SK-MEL-5 (cell line): Measurements from ENCODE around the gene IRF4. TPM values are rescaled to one million over a fixed set of nuclear protein-coding genes. Genes with fewer than 3 reads are reported as not detected.
"Not testable (repeated sequence)": the region's sequence is repeated elsewhere in the genome, so short reads cannot be mapped to it uniquely, and the experiment has no call there.

Experiments used
- DNase-seq: peaks from one replicate; pipeline ENCODE4 v3.0.0-alpha.2; 2016; ENCODE audit warnings: low read depth, low spot score
- in situ Hi-C: cut with HindIII; loops from 2 replicates; pipeline ENCODE4 v1.10.0; 2016; ENCODE audit warnings: low sequenced_read_pairs, high pct_unique_total_duplicates, low pct_unique_long_range_greater_than_20kb
- total RNA-seq: library from RNA; depleted of rRNA; stranded (reverse); fragments of >200 nt; shearing (Covaris generic); gene quantifications from 2 replicates; pipeline ENCODE4 v1.2.3, GENCODE V29; 2014

IRF4 gene
- total RNA-seq, 1 experiment from 2014 or later = 76.9 TPM

DNA sequence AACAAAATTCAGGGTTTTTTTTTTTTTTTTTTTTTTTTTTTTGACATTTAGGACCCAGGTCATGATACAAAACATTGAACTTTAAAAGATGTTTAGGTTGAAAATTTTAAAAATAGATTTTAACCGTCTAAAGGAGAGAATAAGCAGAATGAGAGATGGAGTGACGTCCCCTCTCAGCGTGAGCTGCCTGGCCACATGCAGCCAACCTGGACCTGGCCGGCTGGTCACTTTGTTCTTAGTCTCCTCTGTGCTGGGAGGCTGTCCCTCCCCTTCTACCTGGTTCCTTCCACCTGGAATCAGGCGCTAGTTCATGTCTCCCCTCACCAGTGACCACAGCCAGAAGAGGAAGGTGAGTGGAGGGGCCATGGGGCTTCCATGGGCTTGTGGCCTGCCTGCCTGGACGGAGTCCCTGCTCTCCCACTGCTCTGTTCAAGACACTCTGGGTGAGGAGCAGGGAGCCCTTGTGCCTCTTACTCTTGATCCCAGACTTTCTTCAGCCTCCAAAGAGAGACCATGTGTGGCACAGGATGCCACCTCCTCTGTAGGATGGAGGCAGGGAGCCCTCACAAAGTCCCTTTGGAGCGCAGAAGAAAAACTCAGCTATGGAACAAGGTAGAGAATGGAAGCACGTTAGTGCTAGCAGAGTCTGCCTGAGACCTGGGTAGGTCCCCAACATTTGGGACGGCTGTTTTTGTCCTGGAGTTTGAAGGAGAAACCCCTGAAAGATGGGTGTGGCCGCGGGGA is 31.7 kb downstream of the IRF4 start:
- no peak for DNase-seq
- in situ Hi-C loops = no loop called here

DNA sequence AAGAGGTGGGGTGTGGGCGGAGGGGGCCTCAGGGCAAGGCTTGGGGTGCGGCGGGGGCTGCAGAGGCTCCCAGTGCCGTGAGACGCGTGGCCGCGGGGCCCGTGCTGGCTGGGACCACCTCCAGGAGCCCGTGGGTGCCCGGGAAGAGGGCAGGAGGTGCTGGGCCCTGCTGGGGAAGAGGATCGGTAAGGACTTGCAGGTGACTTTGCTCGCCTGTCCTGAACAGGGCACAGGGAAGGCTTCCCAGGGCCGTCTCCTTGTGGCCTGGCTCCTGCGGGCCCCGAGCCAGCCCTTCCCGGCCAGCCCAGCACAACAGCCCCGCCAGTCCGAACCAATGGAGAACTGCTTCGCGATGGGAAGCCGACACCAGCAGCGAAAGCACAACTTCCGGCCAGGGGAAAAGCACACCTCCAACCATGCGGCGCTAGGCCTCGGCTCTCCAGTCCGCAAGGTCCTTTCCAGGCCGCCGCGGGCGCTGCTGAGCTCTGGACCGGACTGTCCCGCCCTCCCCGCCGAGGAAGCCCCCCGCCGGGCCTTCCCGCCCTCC is 32.3 kb downstream of the IRF4 start:
- in situ Hi-C loops = no loop called here
- DNase-seq = no peak

DNA sequence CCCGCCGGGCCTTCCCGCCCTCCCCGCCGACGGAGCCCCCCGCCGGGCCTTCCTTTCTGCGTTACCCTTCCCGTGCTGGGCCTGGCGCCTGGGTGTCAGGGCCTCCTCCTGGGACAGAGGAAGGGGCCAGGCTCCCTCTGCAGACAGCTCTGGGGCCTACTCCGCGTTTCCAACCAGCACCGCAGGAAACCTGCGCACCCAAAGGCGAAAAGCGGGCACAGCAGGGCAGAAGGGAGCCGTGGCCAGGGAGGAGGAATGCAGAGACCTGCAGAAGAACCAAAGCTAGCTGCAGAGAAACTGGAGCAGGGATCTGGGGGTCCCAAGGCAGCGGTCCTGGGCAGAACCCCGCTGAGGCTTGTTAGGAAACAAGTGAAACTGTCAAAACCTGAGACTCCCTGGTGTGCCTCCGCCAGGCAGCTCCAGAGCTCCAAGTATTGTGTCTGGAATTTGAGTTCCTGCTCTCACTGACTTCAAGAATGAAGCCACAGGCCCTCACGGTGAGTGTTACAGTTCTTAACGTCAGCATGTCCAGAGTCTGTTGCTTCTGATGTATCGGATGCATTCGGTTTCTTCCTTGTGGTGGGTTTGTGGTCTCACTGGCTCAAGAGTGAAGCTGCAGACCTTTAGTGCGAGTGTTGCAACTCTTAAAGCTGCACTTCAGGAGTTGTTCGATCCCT is 33.3 kb downstream of the IRF4 start:
- DNase-seq = no peak
- in situ Hi-C loops = no loop called here

DNA sequence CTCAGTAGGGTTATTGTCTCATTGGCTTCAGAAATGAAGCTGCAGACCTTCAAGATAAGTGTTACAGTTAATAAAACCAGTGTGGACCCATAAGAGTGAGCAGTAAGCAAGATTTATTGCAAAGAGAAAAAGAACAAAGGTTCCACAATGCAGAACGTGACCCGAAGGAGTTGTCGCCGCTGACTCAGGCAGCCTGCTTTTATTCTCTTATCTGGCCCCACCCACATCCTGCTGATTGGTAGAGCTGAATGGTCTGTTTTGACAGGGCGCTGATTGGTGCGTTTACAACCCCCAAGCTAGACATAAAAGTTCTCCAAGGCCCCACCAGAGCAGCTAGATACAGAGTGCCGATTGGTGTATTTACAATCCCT is 33.9 kb downstream of the IRF4 start:
- in situ Hi-C loops, DNase-seq: not testable (repeated sequence)

DNA sequence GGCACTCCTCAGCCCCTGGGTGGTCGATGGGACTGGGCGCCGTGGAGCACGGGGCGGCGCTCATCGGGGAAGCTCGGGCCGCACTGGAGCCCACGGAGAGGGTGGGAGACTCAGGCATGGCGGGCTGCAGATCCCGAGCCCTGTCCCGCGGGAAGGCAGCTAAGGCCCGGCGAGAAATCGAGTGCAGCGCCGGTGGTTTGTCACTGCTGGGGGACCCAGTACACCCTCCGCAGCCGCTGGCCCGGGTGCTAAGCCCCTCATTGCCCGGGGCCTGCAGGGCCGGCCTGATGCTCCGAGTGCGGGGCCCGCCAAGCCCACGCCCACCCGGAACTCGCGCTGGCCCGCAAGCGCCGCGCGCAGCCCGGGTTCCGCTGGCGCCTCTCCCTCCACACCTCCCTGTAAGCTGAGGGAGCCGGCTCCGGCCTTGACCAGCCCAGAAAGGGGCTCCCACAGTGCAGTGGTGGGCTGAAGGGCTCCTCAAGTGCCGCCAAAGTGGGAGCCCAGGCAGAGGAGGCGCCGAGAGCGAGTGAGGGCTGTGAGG is 34.7 kb downstream of the IRF4 start:
- in situ Hi-C loops, DNase-seq: not testable (repeated sequence)

DNA sequence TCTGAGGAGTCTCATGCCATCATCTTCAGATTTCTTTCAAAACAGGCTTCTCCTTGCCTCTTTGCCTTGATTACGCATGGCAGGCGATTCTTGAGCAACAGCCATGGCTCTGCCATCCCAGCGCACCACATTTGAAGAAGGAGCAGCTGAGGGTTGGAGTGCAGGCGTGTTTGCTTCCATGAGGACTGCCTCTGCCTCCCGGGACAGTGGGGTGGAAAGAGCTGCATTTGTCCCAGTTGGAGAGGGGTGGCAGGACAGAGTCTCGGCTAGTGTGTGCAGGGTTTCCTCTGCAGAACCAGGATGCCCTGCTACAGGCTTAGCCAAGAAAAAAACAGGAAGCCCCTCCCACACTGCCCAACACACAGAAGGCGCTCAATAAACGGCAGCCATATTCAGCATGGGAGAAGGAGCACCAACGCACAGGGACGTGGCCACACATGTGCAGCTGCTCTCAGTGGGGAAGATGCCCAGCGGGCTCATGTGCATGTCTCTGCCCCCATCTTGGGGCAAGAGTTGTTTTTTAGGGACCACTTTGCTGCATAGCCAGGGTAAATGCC is 36.6 kb downstream of the IRF4 start:
- no peak for DNase-seq
- in situ Hi-C loops = no loop called here

DNA sequence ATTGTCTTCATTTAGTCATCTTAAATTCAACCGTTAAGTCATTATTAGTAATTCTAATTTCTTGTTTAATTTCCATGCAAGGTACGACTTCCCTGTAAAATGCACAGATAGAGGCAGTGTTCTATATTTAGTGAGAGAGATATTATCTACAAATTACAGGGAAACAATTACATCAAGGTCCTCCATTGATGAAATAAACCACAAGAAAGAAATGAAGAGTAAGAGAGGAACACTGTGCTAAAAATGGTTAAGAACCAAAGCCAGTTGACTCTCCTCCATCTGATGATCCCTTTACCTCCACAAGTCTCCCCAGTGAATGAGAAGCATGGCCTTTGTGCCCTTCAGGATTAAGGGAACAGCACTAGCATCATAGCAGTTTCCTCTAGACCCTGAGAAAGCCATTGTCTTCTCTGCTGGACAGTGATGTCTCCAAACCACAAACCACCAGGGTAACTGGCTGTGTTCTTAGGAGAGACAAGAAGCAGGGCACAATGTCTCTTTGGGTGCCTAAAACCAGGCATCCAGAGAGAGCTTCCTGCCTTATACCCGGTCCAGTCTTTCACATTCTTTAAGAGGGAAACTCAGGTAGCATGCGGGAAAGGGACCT is 38.1 kb downstream of the IRF4 start:
- in situ Hi-C loops = no loop called here

DNA sequence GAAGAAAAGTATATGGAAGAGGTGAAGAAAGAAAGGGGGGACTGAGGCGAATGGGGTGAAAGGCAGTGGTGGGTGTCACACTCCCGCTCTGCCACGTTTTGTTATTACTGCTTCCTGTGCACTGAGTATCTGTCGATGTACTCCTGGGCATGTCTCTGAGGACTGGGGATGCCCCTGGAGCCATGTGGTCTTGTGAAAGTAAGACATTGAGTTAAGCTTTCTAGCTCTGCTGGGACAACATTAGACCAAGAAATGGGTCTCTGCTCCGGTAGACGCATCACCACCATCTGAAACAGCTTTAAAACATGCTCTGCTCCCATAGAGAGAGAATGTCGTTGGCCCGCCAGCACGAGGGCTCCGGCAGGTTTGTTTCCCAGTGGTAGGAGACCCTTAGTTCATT is 40.0 kb downstream of the IRF4 start:
- in situ Hi-C loops = no loop called here
- DNase-seq = no peak

More for the DNA sequence above, 38.1 kb downstream of the IRF4 start:
- DNase-seq = no peak

DNA sequence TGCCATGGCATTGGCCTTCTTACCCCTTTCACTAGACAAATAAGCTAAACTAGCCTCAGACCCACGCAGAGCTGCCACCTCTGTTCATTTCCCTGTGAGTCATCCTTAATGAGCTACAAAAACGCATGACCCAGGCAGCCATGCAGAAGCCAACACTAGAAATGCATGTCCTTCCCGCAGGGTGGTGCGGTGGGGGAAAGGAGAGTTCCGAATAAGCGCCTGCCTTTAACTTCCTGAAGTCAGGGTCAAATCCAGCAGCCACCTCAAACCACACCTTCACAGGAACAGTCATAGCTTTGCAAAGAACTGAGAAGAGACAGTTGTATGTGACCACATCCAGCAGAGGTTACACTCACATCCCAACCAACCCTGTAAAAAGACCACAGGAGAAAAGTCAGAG is 40.4 kb downstream of the IRF4 start:
- DNase-seq = no peak

DNA sequence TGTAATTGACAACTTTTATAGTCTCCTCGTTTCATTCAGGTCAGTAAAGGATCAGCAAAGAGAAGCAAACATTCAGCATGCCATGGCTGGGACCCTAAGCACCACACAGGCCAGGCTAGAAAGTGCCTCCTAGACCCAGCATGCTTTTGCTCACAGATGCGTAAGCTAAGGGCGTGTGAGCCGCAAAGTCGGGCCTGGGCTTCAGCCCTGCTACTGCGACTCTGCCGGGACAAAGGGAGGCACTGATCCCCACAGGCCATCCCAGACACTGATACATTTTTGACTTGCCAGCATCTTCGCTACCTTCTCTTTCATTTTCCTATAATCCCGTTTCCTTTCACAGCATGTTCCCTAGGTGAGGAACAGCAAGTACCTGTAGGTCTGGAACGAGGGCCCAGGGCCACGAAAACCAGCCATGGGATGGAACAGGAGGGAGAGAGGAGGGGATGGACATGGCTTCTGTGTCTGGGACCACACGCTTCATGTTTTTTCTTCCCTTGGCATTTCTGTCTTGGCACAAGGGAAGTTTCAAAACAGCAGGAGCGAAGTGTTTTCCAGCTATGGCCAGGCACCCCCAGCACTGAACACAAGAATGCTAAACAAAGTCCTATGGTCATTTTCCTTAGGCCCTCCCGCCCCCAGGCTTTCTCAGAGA is 42.6 kb downstream of the IRF4 start:
- in situ Hi-C loops = no loop called here
- no peak for DNase-seq

More for the DNA sequence above, 40.4 kb downstream of the IRF4 start:
- in situ Hi-C loops = no loop called here

DNA sequence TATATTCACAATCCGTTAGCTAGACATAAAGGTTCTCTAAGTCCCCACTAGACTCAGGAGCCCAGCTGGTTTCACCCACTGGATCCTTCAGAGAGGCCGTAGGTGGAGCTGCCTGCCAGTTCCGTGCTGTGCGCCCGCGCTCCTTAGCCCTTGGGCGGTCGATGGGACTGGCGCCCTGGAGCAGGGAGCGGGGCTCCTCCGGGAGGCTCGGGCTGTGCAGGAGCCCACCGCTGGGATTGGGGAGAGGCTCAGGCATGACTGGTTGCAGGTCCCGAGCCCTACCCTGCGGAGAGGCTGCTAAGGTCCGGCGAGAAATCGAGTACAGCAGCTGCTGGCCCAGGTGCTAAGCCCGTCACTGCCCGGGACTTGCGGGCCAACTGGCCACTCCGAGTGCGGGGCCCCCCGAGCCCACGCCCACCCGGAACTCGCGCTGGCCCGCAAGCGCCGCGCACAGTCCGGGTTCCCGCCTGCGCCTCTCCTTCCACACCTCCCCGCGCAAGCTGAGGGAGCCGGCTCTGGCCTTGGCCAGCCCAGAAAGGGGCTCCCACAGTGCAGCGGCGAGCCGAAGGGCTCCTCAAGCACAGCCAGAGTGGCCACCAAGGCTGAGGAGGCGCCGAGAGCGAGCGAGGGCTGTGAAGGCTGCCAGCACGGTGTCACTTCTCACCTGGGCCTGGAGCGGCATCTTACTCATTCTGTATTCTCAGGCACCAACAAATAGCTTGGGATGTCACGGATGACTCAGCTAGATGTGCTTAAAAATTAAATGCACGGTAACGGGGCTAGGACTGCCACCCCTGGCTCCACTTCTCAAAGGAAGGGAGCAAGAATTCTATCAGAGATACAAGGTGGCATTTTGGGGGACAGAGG is 44.1 kb downstream of the IRF4 start:
- DNase-seq = no peak
- in situ Hi-C loops = no loop called here

DNA sequence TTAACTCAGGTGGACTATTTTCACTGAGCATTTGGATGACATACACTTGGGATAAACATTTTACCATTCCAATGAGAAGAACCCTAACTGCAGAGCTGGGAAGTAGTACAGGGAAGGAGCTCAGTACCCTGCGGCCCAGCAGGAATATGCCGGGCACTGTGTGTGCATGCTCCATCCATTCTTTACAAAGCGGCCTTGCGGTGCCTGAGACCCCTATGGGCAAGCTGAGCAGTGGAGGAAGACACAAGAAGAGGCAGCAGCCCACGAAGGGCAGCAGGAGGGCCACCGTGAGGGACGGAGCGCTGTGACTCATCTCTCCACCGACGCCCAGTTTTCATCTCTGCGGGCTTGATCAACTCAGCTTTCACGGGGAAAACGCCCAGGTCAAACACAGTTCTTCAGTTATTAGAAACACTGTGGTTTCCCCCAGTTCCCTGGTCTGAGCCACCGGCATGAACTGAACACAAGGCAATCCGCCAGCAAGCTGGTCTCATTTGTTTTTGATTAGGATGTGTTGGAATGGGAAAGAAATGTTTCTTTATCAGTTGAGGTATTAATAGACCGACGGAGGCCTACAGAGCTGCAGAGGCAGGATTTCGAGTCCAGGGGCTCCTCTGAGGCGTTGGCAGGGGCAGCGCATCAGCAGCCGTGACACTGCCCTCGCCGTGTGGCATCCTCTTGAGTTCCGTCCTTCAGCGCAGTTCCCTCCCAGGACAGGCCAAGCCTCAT is 44.9 kb downstream of the IRF4 start:
- in situ Hi-C loops = no loop called here
- no peak for DNase-seq

DNA sequence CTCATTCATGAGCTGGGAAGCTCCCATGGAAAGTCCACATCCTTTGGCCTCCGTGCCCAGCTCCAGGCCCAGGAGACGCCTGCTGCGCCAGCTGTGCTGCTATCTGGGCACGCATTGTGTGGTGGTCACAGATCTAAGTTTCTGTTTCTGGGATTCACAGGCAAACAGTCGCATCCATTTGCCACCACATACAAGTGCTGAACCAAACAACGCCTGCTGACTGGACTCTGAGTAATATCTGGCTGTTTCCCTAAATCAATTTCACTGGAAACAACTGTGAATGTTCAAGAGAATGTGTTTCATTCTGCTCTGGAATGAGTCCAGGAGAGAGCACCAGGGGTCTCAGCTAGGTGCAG is 45.5 kb downstream of the IRF4 start:
- in situ Hi-C loops = no loop called here
- no peak for DNase-seq

DNA sequence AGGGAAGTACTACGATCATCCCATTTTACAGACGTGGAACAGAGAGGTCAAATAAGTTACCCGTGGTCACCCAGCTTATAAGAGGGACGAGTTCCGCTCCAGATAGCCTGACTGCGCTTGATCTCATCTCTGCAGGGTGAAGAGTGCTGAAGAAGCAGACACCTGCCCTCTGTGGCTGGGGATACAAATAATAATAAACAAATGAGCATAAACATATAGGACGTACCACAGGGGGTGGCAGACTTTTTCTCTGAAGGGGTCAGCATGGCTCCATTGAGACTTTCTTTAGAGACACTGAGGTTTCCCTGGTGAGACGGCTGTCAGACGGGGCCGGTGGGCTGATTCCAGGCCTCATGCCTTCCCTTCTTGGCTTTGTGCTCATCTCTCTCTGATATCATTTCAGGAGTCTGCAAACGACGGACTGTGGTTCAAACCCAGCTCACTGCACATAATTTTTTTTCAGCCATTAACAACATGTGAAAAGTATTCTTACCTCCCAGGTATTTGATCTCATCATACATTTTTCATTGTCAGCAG is 47.1 kb downstream of the IRF4 start:
- no peak for DNase-seq
- in situ Hi-C loops = no loop called here

DNA sequence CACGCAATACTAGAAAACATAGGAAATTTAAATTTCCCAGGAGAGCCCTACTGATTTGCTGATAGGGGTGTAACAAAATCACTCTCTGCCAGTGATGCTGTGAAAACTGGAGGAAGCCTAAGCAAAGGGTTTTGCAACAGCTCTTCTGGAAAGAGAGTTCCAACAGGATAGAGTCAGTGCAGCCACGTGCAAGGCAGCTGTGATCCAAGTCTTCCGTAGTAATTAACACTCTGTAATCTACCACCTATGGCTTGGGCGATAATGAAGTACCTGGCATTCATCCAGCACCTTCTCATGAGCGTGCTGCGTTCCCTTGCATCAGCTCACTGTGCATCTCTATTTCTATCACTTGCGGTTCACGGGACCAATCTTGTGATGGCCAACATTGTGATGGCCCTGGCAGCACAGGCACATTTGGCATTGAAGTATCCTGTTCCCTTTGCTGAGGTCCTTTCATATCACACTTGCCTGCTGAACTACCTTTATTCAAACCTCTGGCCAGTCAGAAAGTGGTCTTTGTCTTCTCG is 48.2 kb downstream of the IRF4 start:
- in situ Hi-C loops = no loop called here
- DNase-seq = no peak
